GM19328 (cell line): ENCODE measurements around the gene ATP9B.
A peak's percentile ranks its signal among the peaks of the same experiment; 100 is the strongest.
"Not testable (repeated sequence)": the region's sequence is repeated elsewhere in the genome, so short reads cannot be mapped to it uniquely, and the experiment has no call there.

Source experiments
- ATAC-seq: cut with Tn5 transposase; IDR thresholded peaks from one replicate; pipeline ENCODE4 v1.9.1; 2021; ENCODE audit warnings: mild to moderate bottlenecking, moderate library complexity; ENCODE audit not compliant: unreplicated experiment

ATP9B gene

DNA sequence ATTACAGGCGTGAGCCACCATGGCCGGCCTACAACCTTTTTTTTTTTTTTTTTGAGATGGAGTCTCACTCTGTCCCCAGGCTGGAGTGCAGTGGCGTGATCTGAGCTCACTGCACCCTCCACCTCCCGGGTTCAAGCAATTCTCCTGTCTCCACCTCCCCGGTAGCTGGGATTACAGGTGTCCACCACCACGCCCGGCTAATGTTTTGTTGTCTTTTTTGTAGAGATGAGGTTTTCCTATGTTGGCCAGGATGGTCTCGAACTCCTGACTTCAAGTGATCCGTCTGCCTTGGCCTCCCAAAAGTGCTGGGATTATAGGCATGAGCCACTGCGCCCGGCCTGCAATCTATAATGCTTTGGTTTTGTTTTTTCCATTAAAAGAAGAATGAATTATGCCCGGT lies 307.5 kb downstream of the ATP9B start:
- not testable (repeated sequence) for ATAC-seq

DNA sequence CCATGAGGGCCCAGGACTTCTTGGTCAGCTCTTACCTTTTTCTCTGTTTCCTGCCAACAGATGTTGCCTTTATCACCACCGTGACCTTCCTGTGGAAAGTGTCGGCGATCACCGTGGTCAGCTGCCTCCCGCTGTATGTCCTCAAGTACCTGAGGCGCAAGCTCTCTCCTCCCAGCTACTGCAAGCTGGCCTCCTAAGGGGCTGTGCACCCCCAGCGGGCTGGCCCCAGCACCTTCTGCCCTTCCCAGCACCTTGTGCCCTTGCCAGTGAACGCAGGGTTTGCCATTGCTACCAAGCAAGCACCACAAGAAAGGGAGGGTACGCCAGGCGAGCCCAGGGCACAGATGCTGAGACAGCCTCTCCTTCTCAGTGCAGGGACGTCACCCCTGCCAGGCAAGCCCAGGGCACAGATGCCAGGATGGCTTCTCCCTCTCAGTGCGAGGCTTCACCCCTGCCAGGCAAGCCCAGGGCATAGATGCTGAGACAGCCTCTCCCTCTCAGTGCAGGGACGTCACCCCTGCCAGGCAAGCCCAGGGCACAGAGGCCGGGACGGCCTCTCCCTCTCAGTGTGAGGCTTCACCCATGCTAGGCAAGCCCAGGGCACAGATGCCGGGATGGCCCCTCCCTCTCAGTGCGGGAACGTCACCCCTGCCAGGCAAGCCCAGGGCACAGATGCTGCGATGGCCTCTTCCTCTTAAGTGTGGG lies 308.1 kb downstream of the ATP9B start:
- no peak for ATAC-seq

DNA sequence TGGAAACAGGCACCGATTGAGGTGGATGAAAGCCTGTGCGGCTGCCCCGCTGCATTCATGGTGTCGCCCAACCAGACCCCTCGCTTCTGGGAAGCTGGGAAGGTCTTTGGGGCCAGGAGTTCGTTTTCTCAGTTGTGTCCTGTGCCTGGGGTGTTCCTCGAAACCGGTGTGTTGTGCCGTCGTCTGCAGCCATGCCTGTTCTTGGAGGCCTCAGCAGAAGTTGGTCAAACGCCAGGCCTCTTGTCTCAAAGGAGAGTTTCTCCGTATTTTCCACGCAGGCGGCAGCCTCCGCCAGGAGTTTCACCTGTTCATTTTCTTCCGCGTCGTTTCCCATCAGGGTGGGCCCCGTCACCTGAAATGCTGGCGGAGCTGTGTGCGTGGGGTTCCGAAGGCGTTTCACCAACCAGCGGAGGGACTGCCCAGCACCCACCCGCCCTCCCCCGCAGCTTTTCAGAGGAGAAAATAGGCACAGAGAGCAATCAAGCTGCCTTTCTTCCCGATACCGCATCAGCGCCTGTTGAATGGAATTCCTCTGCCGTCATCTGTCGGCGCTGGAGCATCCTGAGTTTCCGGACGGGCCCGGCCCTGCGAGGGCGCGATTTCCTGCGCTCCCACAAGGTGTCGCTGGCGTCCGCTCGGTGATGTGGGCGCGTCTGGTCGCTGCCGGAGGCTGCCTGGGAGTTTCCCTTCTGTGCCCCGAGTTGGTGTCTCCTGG lies 309.5 kb downstream of the ATP9B start:
- ATAC-seq: peak; percentile 43

DNA sequence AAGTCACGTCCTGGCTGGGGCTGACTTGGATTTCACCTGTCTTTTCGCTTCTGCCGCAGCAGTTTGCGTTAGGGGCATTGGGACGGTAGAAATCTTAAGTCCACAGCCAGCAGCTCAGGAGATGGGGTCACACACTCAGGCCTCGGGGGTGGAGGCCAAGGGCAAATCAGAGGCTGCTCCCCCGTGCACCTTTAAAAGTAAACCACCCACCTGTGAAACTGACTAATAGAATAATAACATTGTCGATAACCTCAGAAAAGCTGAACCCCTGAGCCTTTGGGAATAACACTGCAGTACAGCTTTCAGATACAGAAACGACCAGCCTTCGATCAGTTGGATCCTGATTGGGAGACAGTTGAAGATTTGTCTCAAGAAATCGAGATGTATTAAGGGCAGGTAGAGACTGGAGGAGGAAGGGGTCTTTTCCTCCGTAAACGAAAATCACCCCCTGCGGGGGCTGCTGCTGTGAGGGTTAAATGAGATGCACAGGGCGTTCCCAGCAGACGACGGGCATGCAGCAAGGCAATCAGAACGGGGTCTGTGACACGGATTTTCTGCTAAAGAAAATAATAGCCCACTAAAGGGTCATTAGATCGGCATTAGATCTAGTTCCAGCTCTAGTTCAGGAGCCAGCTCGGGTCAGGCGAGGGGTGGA lies 310.2 kb downstream of the ATP9B start:
- ATAC-seq: no peak

DNA sequence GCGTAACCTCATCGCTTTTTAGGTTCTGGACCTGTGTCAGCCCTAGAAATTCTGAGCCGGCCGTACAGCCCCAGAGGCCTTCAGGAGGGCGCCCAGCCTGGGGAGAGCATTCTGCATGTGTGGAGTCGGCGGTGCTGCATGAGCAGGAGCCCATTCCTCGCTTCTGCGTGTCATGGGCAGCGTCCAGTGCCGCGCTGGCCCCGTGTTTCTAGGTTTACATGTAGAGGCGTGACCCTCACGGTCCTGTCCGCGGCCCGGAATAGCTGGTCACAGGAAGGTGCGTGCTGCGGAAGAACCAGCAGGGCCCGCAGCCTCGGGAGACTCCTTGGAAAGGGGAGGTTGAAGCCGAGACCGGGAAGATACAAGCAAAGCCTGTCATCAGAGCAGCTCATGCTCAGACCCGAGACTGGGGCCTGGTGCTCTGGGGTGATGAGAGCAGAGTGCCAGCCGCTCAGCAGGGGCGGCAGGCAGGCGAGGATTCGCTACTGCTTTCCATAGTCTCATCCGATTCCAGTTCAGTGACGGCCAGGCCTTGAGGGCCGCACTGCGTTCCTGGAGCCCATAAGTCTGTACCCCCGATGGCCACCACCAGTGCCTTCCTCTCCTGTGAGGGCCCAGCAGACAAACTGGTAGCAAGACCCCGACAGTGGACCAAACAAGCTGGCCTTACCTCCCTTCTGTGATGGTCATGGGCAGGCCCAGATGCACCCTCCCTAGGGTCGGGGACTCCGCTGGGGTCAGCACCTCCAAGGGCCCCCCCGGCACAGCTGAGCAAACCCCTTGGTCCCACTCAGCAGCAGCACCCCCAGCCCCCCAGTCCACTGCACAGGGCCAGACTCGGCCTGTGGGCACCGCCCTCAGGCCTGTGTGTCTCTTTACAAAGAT lies 311.0 kb downstream of the ATP9B start:
- no peak for ATAC-seq

DNA sequence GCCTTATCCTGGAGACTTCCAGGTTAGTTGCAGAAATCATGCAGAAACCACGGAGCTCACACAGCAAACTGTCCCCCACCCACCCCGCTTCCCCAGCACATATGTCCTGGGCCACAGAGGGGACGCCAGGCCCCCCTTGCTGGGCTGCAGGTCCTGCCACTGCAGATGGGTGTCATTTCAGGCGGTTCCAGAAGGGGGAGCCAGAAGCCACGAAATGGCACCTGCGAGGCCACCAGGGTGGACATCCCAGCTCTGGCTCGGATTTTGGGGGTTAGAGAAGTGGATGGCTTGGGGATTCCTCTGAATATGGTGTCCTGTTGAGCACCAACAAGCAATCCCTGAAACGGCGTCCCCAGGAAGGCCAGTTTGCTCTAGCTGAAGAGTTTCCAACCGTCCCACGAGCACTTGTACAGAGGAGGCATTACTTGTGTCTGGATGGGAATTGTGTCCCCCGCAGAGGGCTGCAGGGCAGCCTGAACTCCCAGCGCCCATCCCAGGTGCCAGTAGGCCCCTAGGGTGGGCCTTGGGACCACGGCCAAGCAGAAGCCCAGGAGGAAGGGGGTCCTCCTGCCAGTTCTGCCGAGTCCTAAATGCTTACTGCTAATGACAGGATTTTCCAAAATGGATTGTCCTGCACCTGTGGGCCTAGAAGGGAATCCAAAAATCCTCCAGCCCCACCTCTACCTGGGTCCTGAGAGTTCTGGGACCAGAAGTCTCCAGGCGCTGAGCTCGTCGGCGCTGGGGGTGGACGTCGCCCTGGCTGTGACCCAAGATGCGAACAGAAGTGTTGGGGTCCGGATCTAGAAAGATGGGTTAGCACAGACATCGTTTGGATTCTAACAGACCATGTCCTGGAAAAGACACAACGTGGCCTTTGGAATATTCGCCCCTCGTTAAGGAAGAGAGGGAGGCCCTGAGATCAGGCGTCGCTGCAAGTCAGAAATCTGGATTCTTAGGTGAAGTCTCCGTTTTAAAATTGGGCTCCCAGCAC lies 311.9 kb downstream of the ATP9B start:
- no peak for ATAC-seq

DNA sequence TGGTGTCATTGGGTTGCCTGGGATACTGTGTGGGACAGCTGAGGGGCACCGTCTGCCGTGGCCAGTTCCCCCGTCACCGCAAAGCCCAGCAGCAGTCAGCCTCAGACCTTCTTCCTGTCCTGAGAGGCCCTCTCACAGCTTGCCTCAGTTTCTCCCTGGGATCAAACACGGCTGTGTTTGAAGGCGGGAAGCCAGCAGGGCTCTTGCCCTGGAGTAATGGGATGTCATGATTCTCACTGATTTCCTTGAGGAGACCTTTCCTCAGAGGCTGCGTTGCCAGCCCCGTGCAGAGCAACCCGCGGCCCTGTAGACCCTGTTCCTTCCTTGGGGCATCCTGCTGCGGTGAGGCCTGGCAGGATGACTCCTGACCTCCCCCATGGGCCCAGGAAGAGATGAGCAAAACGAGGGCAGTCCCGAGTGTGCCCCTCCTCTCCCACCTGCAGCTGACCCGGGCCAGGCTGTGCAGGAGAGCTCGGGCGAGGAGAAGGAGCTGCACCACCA lies 312.7 kb downstream of the ATP9B start:
- no peak for ATAC-seq

DNA sequence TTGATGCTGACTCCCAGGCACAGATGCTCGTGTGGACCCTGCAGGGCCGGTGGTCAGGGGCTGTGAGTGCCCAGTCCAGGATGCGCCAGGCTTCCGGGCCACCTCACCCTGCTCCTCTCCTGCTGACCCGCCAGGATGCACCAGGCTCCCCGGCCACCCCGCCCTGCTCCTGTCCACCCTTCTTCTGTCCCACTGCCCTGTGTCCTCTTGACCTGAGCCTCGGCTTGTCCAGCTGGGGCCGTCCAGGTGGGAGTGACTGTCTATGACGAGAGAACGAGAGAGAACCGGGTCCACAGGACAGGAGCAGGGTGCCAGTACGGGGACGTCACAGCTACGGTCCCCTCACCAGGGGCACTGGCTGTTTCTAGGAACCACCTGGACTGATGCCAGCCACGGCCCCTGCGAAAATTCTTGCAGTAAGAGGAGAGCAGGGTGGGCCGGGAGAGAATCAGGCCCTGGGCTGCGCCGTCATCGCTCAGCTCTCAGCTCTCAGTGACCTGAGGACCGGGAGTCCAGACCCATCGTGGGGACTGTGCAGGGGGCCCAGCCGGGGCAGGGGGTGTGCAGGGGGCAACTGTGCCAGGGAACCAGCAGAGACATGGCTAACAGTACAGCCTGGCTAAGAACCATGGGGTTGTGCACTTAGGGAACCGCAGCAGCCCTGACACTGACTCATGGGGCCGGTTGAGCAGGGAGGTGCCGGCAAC lies 313.6 kb downstream of the ATP9B start:
- ATAC-seq: no peak

DNA sequence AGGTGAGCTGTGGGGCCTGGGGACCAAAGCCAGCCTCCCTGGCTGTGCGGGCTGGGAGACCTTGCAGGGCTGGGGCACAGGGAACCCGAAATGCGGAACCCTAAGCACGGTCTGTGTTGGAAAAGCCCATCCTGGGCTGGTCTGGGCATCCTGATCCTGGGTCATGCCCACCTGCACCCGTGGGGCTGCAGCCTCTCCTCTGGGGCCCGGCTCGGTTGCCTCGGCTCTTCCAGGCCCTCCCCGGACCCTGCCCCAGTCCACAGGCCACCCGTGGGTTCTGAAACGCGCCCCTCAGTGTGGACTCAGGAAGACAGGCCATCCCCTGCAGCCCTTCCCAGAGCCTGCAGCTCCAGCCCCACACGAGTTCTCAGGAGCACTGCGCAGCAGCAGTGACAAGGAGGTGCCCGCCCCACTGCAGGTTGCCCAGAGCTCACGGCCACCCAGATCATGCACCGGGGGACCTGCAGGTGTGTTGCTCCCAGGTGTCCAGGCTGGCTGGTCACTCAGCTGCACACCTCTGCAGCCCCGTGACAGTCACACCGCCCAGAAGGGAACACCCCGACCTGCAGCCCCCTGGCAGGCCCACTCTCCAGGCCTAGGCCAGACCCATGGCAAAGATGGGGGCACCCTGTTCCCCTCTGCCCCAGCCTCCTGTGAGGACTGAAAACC lies 314.3 kb downstream of the ATP9B start:
- no peak for ATAC-seq

DNA sequence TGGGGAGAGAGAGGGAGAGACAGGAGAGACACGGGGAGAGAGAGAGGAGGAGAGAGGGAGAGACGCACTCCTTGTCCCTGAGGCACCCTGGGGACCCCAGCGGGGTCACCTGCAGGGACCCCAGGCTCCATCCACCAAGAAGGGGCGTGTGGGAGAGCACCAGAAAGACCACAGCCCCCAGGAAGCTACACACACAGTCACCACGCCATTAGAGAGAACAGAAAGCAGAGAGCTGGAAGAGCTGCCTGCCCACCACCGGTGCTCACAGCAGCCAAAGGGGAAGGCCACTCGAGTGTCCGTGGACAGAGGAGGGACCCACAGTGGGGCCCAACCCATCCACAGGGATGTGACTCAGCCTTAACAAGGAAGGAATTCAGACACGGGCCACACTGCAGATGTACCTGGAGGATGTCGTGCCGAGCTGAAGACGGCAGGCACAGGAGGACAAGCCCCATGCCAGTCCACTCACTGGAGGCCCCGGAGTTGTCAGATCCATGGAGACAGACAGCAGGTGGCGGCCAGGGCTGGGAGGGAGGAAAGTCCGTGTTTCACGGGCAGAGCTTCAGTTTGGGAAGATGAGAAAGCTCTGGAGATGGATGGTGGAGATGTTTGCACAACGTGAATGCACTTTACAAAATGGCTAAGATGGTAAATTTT lies 315.1 kb downstream of the ATP9B start:
- no peak for ATAC-seq

DNA sequence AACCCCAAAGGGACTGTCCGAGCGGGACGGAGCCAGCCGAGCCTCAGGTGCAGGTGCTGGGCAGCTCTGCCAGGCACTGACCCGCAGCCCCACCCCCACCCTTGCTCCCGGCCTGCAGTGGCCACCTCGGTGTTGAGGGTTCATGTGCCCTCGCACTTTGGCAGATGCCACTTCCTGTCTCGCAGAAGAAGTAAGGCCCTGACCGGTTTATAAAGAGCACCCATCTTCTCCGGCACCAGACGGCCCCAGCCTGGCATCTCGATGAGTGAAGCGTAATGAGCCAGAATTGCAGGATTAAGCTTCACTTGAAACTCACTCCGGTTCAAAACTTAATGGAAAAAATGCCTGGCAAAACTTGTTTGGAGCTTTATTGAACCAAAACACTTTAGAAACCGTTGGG lies 315.6 kb downstream of the ATP9B start:
- ATAC-seq: no peak

DNA sequence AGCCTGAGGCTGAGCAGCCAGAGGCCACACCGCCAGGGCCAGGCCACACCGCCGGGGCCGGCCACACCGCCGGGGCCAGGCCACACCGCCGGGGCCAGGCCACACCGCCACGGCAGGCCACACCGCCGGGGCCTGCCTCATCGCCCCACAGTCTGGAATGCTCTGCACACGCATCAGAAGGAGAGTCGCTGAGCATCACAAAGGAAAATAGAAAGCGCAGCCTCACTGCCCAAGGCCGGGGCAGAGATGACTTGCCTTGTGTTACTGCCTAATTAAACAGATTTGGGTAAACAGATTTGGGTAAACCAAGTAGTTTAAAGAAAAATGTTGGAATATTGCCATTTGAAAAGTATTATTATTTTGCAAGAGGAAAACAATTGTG lies 316.1 kb downstream of the ATP9B start:
- no peak for ATAC-seq

DNA sequence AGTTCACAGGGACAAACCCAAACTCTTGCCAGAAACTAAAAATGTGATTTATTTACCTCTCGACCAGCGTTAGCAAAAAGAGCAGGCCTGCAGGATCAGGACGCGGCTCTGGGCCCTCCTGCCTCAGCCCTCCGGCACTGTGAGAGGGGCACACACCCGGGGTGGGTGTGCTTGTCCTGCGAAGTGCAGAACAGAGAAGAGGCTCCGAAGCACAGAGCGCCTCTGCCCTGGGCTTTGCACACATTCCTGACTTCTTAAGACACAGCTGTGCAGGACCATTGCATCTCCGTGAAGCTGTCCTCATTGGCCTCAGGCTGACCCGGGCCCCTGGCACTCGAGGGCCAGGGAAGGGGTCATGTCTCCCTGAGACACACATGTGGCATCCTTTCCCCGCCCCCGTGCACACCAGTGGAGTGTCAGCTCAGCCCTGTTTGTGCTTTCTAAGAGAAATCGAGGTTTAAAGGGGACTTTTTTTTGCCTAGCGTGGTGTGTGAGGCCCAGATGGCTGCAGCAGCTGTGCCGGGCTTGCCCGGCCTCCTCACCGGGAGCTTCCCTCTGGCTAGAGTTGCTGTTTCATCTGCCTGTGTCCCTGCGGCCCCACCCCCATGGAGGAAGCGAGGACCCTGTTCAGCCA lies 316.6 kb downstream of the ATP9B start:
- ATAC-seq: no peak

DNA sequence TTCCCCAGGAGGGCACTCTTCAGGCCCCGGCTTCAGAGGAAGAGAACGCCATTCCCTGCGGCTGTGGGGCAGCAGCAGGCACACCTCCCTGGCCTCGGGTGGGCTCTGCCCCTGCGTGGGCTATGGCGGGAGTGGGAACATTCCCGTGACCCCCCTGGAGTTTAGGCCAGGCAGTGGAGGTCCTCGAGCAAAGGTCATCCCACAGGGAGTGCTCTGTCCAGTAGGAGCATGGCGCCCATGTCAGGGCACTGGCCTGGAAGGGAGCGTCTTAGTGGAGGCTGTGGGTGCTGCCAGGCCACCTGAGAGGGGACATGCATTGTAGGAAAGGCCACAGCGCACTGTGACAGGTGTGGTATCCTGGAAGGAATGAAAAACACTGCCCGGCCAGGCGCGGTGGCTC lies 317.4 kb downstream of the ATP9B start:
- ATAC-seq: no peak

DNA sequence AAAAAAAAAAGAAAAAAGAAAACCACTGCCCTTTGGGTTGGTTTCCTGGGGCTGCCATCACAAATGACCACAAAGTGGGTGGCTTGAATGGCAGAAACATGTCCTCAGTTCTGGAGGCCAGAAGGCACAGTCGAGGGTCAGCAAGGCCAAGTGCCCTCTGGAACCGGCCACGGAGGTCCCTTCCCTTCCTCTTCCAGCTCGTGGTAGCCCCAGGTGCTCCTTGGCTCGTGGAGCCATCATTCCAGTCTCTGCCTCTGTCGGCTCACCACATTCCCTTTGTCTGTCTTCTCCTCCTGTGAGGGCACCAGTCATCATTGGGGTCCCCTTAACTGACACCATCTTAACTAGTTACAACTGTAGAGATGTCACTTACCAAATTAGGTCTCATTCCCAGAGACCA lies 318.0 kb downstream of the ATP9B start:
- ATAC-seq: no peak

DNA sequence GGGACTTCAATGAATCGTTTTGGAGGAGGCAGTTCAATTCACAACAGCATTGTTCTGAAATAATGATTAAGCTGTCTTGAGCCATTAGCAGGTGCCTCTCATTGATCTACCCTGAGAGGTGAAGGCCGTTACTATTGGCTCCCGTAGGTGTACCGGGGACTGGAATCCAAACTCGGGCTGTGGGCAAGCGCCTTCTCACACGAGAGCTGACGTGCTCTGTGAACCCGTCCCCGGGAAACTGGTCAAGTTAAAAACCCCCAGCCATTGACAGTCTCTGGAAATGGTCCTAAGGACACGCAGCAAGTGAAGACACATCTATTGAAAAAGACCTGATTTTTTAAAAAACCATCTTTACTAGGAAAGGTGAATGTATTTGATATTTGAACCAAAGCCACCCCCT lies 318.4 kb downstream of the ATP9B start:
- no peak for ATAC-seq

DNA sequence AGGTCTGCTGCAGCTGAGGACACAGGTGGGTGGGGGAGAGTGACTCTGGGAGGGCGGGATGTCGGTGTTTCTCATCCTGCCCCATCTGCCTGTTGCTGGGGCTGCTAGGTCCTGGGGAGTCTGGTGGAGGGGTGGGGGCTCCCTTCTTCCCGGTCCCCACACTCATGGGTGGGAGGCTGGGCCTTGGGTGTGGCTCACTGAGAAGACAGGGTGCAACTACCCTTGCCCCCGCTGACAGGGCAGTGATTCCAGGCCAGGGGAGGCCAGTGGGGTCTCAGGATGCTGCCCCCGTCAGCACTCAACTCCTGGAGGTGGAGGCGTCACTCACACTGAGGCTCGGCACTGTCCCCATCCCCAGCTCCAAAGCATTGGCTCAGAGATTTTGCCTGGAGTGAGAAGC lies 318.8 kb downstream of the ATP9B start:
- ATAC-seq: no peak

DNA sequence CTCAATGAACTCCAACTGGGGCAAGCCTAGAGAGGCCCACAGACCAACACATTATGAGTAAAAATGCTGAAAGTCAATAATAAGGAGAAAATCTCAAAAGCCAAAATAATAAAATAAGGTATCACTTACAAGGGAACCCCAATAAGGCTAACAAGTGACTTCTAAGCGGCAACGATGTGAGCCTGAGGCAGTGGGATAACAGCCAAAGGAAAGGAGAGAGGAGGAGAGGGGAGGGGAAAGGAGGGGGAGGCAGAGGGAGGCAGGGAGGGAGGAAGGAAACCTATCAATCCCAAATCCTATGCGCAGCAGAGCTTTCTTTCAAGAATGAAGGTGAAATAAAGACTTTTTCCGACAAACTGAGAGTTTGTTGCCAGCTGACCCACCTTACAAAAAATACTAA lies 320.5 kb downstream of the ATP9B start:
- no peak for ATAC-seq
